PC-9 (cell line): ENCODE data around the gene CFC1.
"Not testable (repeated sequence)": the region's sequence is repeated elsewhere in the genome, so short reads cannot be mapped to it uniquely, and the experiment has no call there.

Experiments
- CTCF ChIP-seq: fragments of 200-600 bp; sonication (generic); conservative IDR thresholded peaks from 2 replicates; pipeline ENCODE4 v1.6.1; 2017; ENCODE audit warnings: mixed run types, antibody characterized with exemption, mild to moderate bottlenecking, moderate library complexity
- EZH2 ChIP-seq: fragments of 200-600 bp; sonication (generic); IDR thresholded peaks from 2 replicates; pipeline ENCODE4 v1.8.0; 2017; ENCODE audit warnings: antibody characterized with exemption, low read depth

DNA sequence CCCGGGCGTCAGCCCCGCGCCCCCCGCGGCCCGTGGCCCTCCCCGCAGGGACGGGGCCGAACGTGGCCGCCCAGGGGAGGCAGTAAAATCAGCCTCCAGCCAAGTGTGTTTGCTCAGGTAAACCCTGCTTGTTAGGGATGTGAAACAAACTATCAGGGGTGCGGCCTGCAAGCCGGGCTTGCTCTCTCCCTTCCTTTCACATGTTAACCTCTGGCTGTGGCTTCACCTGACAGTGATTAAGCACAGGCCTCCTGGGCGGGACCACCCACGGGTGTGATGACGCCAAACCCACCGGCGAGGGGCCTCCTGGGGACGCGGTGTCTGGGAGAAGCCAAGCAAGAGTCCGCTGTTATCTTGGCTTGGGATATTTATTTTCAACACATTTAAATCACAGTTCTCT, 1.4 kb downstream of the CFC1 start:
- TF ChIP-seq CTCF, EZH2: not testable (repeated sequence)
